ENCODE data around the gene ANKRD6.

ANKRD6 gene

GRCh38 chr6:89433252-89434149, 549 bp downstream of the ANKRD6 start:
- H3K4me3 ChIP-seq (replicated peaks; ENCODE audit: low read depth, low read length) = peak overlapping the region; percentile 60
- DNase-seq (ENCODE audit: low read depth) = no peak
- TF ChIP-seq, protein P1, sequence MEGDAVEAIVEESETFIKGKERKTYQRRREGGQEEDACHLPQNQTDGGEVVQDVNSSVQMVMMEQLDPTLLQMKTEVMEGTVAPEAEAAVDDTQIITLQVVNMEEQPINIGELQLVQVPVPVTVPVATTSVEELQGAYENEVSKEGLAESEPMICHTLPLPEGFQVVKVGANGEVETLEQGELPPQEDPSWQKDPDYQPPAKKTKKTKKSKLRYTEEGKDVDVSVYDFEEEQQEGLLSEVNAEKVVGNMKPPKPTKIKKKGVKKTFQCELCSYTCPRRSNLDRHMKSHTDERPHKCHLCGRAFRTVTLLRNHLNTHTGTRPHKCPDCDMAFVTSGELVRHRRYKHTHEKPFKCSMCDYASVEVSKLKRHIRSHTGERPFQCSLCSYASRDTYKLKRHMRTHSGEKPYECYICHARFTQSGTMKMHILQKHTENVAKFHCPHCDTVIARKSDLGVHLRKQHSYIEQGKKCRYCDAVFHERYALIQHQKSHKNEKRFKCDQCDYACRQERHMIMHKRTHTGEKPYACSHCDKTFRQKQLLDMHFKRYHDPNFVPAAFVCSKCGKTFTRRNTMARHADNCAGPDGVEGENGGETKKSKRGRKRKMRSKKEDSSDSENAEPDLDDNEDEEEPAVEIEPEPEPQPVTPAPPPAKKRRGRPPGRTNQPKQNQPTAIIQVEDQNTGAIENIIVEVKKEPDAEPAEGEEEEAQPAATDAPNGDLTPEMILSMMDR (IDR thresholded peaks at IDR 0.05; ENCODE audit: low read length, missing control alignments) = no peak

DNA sequence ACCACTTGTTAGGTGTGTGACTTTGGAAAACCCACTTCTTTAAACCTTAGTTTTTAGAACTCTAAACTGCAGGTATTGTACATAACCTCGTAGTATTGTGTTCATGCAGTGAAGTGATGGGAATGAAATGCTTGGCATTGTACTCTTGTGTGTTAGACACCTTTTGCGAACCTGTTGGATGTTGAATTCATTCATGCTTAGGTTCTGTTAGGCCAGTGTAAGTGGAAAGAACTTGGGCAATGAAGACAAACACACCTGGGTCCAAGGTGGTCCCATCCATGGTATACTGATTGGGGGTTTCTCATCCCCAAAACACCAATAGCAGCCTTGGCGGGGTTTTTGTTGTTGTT, 1.2 kb downstream of the ANKRD6 start:
- H3K4me3 ChIP-seq (replicated peaks; ENCODE audit: low read depth, low read length) = no peak overlapping the region
- no peak for DNase-seq (ENCODE audit: low read depth)
- TF ChIP-seq, protein P1 (IDR thresholded peaks at IDR 0.05; ENCODE audit: low read length, missing control alignments) = no peak

GRCh38 chr6:89434954-89435353, 2.0 kb downstream of the ANKRD6 start:
- DNase-seq (ENCODE audit: low read depth) = no peak

DNA sequence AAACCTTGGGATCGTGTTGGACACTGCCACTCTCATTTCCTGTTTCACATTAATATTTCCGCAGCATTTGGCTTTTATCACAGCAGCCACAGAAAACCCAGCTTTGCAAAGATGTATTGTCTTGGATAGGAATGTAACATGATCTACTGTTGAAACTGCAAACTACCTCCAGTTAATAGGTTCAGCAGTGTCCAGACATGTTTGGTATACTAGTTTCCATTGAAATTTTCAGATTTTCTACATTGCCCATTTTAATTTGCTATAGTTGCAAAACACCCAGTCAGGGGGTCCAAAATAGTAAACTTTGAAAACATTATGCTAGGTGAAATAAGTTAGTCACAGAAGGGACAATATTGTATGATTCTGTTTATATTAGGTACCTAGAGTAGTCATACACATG, 3.3 kb downstream of the ANKRD6 start:
- no peak overlapping the region for H3K4me3 ChIP-seq (replicated peaks; ENCODE audit: low read depth, low read length)
- DNase-seq (ENCODE audit: low read depth) = peak; percentile 41
- TF ChIP-seq, protein P1 (IDR thresholded peaks at IDR 0.05; ENCODE audit: low read length, missing control alignments) = no peak

More at GRCh38 chr6:89434954-89435353, 2.0 kb downstream of the ANKRD6 start:
- TF ChIP-seq, protein P1 (IDR thresholded peaks at IDR 0.05; ENCODE audit: low read length, missing control alignments) = no peak
- H3K4me3 ChIP-seq (replicated peaks; ENCODE audit: low read depth, low read length) = no peak overlapping the region

GRCh38 chr6:89438248-89438647, 5.3 kb downstream of the ANKRD6 start:
- H3K4me3 ChIP-seq (replicated peaks; ENCODE audit: low read depth, low read length) = no peak overlapping the region
- TF ChIP-seq, protein P1 (IDR thresholded peaks at IDR 0.05; ENCODE audit: low read length, missing control alignments) = no peak
- no peak for DNase-seq (ENCODE audit: low read depth)

DNA sequence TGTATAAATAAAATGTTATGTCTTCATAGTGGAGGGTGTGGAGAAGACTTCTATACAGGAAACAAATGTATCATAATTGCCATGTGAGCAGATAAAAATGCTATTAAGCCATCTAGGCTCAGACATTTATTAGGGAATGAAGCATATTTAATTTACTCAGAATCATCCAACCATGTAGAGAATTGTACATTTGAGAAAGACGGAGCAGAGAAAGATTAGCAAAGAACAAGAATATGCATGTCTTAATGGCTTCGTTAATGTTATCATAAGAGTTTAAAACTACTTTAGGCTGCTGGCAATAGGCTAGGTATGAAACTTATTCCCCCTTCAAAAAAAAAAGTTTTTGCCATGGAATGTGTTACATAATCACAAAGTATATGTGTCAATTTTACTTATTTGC, 6.1 kb downstream of the ANKRD6 start:
- H3K4me3 ChIP-seq (replicated peaks; ENCODE audit: low read depth, low read length) = no peak overlapping the region
- TF ChIP-seq, protein P1 (IDR thresholded peaks at IDR 0.05; ENCODE audit: low read length, missing control alignments) = no peak

DNA sequence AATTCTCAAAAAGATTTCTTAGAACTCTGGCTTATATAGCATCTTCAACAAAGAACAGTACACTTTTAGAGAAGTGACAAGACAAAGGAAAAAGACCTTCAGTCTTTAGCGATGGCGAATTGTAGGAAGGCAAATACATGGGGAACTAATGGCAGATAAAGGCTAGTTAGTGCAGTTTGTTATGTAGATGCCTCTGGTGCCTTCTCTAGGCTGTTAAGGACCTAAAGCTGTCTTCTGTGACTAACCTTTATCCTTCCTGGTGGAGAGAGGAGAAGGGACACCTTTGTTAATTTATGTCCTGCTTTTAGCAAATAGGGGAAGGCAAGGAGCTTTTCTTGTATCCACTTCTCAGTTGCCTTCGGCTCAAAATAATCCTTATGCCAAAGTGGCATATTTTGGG, 7.2 kb downstream of the ANKRD6 start:
- H3K4me3 ChIP-seq (replicated peaks; ENCODE audit: low read depth, low read length) = no peak overlapping the region
- TF ChIP-seq, protein P1 (IDR thresholded peaks at IDR 0.05; ENCODE audit: low read length, missing control alignments) = no peak
- no peak for DNase-seq (ENCODE audit: low read depth)

More for the DNA sequence above, 6.1 kb downstream of the ANKRD6 start:
- DNase-seq (ENCODE audit: low read depth) = no peak

Measured in fibroblast of pulmonary artery (primary cell).